Myometrial cell (primary cell): Measurements from ENCODE around the gene CYSLTR2. TPM values are rescaled to one million over a fixed set of nuclear protein-coding genes. Genes with fewer than 3 reads are reported as not detected.

ENCODE experiments used
- total RNA-seq: library from RNA; depleted of rRNA; stranded (reverse); fragments of >200 nt; gene quantifications from 2 replicates; pipeline ENCODE4 v1.2.3, GENCODE V29; 2015

CYSLTR2 gene
- not detected in 2 replicates for total RNA-seq

DNA sequence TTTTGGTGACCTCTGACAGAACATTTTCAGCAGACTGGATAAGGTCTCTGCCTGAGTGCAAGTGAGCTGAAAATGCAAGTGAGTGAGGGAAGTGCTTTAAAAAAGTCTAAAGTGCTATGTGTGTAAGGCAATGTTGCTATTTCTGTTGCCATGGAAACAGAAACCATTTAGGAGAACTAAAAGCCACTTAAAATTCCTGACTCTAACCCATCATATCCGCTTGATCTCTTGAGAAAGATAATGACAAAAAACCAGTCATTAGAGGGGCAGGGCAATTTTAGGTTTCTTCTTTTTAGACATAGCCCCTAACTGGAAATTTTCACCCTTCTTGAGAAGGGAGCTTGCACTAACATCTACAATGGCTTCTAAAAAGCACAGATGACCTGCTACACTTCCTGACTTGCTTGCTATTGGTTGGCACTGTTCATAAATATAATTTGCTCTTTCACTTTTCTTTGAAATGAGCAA, at the start of gene CYSLTR2:
Gene CYSLTR2, plus strand, starts transcription at position 458 of the 468 bp plus-strand sequence. CDS start 52,889 bp downstream, outside the sequence.

Other genes starting within 250 kb of the CYSLTR2 start
- 16.3 and 21.9 TPM in 2 replicates for gene LPAR6, start 240.8 kb upstream of the CYSLTR2 start, total RNA-seq
- 10.1 and 19.0 TPM in 2 replicates for gene RCBTB2, start 120.8 kb upstream of the CYSLTR2 start, total RNA-seq